NB4 (cell line): ENCODE data around the gene CEP162.

Experiments used
- CTCF ChIP-seq: IDR thresholded peaks from one replicate; pipeline ENCODE4 v1.5.1; 2012; ENCODE audit warnings: low read depth, low read length
- MYC ChIP-seq: IDR thresholded peaks from 2 replicates; pipeline ENCODE4 v1.6.1; 2011; ENCODE audit warnings: low read depth, low read length
- POLR2A ChIP-seq: IDR thresholded peaks from 2 replicates; pipeline ENCODE4 v1.6.1; 2011; ENCODE audit warnings: mild to moderate bottlenecking; ENCODE audit not compliant: insufficient read length; ENCODE audit errors: extremely low read depth
- TF ChIP-seq, protein P1 (sequence below): IDR thresholded peaks from 2 replicates; pipeline ENCODE4 v1.6.1; 2011; ENCODE audit warnings: low read depth, low read length

DNA sequence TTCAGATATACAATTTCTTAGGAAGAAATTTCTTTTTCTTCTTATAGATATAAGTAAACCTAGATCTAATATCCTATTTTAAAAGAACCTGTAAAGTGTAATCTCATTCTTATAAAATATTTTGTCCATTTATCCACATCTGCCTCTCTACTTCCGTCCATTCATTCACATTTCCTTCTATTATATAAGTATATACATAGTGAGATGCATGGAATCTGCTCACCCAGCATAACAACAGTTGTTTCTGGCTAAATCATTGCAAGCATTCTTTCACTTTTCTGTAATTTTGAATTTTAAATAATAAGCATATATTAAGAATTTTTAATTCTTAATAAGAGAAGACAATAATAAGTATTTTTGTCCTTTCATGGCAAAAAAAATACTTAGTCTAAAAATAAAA, 45.4 kb downstream of the CEP162 start:
- TF ChIP-seq CTCF, result no peak
- TF ChIP-seq, protein P1, sequence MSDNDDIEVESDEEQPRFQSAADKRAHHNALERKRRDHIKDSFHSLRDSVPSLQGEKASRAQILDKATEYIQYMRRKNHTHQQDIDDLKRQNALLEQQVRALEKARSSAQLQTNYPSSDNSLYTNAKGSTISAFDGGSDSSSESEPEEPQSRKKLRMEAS, result no peak
- no peak for TF ChIP-seq MYC
- TF ChIP-seq POLR2A, result no peak
